ENCODE data around the gene SLC16A13. TPM values are rescaled to one million over a fixed set of nuclear protein-coding genes. Genes with fewer than 3 reads are reported as not detected.

The SLC16A13 gene
- total and polyA plus RNA-seq, 10 of the 15 experiments (the other 5 are each of a cell fraction or from before 2014, with no cell fraction given) = 0.34 to 12.1 (median 3.3) TPM

DNA sequence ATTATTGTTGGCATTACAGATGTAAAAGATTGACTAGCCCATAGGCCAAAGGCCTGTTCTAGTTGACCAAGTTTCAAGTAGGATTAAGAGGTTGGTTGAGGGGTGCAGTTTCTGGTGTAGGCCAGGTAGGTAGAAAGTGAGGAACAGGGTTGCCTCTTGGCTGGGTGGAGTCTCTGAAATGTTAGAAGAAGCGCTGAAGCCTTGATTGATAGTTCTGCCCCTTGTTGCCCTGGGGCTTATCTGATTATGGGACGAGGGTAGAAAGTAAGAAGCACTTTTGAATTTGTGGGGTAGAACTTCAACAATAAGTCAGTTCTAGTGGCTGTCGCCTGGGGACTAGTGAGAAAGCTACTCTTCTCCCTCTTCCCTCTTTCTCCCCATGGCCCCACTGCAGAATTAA is 6.7 kb upstream of the SLC16A13 start:
- SMC1A ChIA-PET (ENCODE audit: uncharacterized antibody, unreplicated experiment) = interaction anchor here (0.6 to 1.0 kb wide), 2 partner anchors 13 to 25 kb away, joined by 3 read pairs; no protein-coding TSS in a partner anchor
- CTCF ChIA-PET = interaction anchor here (1.3 kb wide), 1 partner anchor 17 kb away, joined by 3 read pairs; no protein-coding TSS in a partner anchor
- Histone ChIP-seq H3K36me3 (ENCODE audit: control insufficient read depth in 2 of 2, insufficient read depth in 2 of 2, low read length in 1 of 2) (no peaks in the 10 kb centered on the region), H3K79me2 (ENCODE audit: control insufficient read depth, insufficient read depth, low read length) (no peaks in the 10 kb centered on the region), H3K27me3 (replicated peaks in 1 of 2; ENCODE audit: control insufficient read depth in 2 of 2, insufficient read depth in 2 of 2, low read length in 1 of 2) (no peaks in the 10 kb centered on the region), H3K4me3 (no peak overlapping the region), H3K27ac (ENCODE audit: control insufficient read depth, insufficient read depth) (no peak overlapping the region), H4K20me1 (ENCODE audit: control insufficient read depth, insufficient read depth) (no peaks in the 10 kb centered on the region), H3K9me3 (replicated peaks; ENCODE audit: control insufficient read depth, insufficient read depth, low read length) (no peaks in the 10 kb centered on the region), H3K4me2 (ENCODE audit: control insufficient read depth, insufficient read depth) (no peak overlapping the region), H3K4me1 (ENCODE audit: control insufficient read depth, insufficient read depth, low read length) (peaks cover 7% of the 10 kb centered on the region), H2AFZ (ENCODE audit: control insufficient read depth, low read depth, low read length) (no peak overlapping the region), H3K9ac (ENCODE audit: control insufficient read depth, insufficient read depth, low read length) (no peak overlapping the region)
- intact Hi-C loops (cut with micrococcal nuclease; ENCODE audit: unreplicated experiment) = no loop called here
- ATAC-seq = no peak
- 94% methylated on average over 3 of the region's 3 CpGs for WGBS (ENCODE audit: insufficient coverage, insufficient replicate concordance, low lambda C conversion rate, missing lambda C conversion rate)
- BruUV-seq (replicated peaks) = no TSS peak
- DNase-seq (ENCODE audit: low read depth, low spot score) = no peak
- no peak for FAIRE-seq
- POLR2A ChIA-PET = no interaction called here
- RAD21 ChIA-PET (ENCODE audit: unreplicated experiment) = no interaction called here
- in situ Hi-C loops (cut with MboI) = loop anchor here (25.0 kb wide), 1 partner anchor 533 kb away; the partner anchor contains the start of genes SENP3 and TNFSF13
- no peak for TF ChIP-seq HDAC6 (IDR thresholded peaks at IDR 0.05; ENCODE audit: unreplicated experiment)
- no peak for TF ChIP-seq STAT3 (IDR thresholded peaks at IDR 0.05; ENCODE audit: low read depth, low read length)
- no peak for TF ChIP-seq TBL1XR1 (IDR thresholded peaks at IDR 0.05; ENCODE audit: low read depth, low read length)
- TF ChIP-seq ZZZ3 (IDR thresholded peaks at IDR 0.05; ENCODE audit: control insufficient read depth, insufficient read length, low read depth) = no peak
- TF ChIP-seq E2F8 (IDR thresholded peaks at IDR 0.05; ENCODE audit: low read depth, partially characterized antibody) = no peak
- no peak for TF ChIP-seq RAD21 (IDR thresholded peaks at IDR 0.05; ENCODE audit: insufficient read depth, low read depth, low read length)
- TF ChIP-seq ZBTB4 (CRISPR knock-in tag; IDR thresholded peaks at IDR 0.05) = no peak

All from GM12878 (cell line).